Measurements from ENCODE around the gene MYH9.

Gene MYH9

DNA sequence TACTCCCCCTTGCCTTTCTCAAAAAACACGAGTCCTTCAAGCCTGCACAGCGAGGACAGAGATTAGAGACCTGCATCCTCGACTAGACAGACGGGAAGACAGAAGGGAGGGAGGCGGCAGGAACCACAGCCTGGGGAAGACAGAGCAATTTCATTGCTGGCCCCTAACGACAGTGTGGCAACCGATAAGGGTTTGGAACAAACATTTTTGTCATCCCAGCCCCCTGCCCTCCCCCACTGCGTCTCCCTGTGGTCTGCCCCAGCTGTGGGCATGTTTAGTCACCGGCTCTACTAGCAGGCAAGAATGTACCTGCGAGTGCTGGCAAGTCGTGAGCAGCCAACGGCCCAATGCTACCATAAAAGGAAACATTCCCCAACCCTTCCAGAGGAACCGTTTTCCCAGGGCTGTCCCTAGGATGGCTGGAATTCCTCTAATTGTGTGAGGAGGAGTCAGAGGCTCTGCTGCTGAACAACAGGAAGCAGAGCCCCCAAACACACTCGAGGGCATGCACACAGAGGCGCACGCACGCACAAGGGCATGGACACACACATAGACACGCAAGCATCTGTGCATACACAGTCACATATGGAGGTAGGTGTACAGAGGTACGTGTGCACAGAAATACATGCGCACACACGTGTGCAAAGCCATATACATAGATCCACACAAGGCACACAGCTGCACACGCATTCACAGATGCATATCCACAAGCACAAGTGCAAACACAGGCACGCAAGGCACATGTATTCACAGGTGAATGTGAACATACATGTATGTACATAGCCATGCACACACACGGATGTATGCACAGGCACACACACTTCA is 58.3 kb downstream of the MYH9 start:
- POLR2A ChIA-PET, result no interaction called here
- TF ChIP-seq FOXK2 (IDR thresholded peaks at IDR 0.05) (no peak), SP1 (IDR thresholded peaks at IDR 0.05) (no peak), TARDBP (IDR thresholded peaks at IDR 0.05) (no peak), BHLHE40 (IDR thresholded peaks at IDR 0.05; ENCODE audit: borderline replicate concordance) (no peak), L3MBTL2 (conservative IDR thresholded peaks at IDR 0.05) (no peak), HDGF (IDR thresholded peaks at IDR 0.05; ENCODE audit: borderline replicate concordance) (no peak), ARNT (IDR thresholded peaks at IDR 0.05) (no peak), FOXA1 (IDR thresholded peaks at IDR 0.05) (no peak), NFRKB (IDR thresholded peaks at IDR 0.05) (no peak), SUZ12 (IDR thresholded peaks at IDR 0.05) (no peak), LEF1 (IDR thresholded peaks at IDR 0.05; ENCODE audit: borderline replicate concordance) (no peak), CTBP1 (IDR thresholded peaks at IDR 0.05; ENCODE audit: borderline replicate concordance) (no peak)
- TF ChIP-seq, protein P1, sequence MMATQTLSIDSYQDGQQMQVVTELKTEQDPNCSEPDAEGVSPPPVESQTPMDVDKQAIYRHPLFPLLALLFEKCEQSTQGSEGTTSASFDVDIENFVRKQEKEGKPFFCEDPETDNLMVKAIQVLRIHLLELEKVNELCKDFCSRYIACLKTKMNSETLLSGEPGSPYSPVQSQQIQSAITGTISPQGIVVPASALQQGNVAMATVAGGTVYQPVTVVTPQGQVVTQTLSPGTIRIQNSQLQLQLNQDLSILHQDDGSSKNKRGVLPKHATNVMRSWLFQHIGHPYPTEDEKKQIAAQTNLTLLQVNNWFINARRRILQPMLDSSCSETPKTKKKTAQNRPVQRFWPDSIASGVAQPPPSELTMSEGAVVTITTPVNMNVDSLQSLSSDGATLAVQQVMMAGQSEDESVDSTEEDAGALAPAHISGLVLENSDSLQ (IDR thresholded peaks at IDR 0.05), result no peak
- no peak for DNase-seq (ENCODE audit: extremely low spot score)
- CTCF ChIA-PET, result no interaction called here

DNA sequence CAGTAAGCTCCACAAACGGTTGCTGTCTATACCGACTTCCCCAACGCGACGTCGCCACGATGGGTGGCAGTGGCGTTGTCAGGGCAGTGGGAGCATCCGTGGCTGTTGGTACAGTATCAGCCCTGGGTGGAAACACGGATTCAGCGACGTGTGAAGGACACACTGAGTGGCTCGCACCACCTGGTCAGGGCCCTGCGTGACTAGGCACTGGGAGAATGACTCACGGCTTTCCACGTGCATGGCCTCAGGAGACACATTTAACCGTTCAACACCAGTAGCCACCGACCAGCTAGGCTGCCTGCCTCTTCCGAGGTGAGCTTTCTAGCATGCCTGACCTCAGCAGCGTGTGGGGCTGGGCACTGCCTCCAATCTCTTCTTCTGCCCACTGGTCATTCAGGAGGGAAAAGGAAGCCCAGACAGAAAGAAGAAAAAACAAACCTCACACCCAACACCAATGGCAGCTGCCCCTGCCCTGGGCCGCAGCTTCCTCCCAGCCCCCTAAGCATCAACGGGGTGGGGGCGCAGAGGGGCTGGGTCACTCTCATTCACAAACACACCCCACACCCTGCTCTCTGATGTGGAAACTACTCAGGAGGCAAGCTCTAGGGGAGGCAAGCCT is 59.0 kb downstream of the MYH9 start:
- POLR2A ChIA-PET, result interaction anchor here (0.6 to 1.4 kb wide), 2 partner anchors 133 to 488 kb away, joined by 3 read pairs; no protein-coding TSS in a partner anchor
- DNase-seq (ENCODE audit: extremely low spot score), result no peak
- CTCF ChIA-PET, result no interaction called here
- TF ChIP-seq HDGF (IDR thresholded peaks at IDR 0.05; ENCODE audit: borderline replicate concordance) (no peak), TARDBP (IDR thresholded peaks at IDR 0.05) (no peak), FOXK2 (IDR thresholded peaks at IDR 0.05) (no peak), SUZ12 (IDR thresholded peaks at IDR 0.05) (no peak)

DNA sequence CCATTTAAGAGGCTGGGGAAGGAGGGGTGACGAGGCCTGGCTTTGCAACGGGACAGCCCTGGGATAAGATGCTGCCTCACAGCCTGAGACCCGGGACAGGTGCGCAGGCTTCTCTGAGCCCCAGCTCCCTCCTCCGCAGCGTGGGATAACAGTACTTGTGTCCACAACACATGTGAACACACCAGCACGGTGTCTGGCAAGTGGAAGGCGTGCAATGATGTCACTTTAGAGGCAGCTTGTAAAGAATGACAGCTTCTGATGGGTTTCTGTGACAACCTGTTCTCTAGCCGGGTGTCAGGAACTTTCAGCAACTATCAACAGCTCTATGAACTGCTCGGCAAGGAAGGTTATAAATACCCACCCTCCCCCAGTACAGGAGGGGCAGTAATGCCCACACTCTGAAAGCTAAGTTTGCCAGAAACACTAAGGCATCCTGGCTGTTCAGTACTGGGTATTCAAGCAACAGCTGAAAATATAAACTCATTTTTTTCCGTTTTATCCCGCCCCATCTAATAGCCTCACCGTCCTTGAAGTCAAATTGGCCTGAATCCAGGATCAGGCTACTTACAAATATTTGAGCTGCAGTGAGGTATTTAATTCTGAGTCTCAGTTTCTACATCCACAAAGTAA is 59.7 kb downstream of the MYH9 start:
- DNase-seq (ENCODE audit: extremely low spot score), result no peak
- TF ChIP-seq FOXM1 (IDR thresholded peaks at IDR 0.05; ENCODE audit: borderline replicate concordance) (no peak), L3MBTL2 (conservative IDR thresholded peaks at IDR 0.05) (no peak), ELF4 (IDR thresholded peaks at IDR 0.05) (no peak), BHLHE40 (IDR thresholded peaks at IDR 0.05; ENCODE audit: borderline replicate concordance) (no peak), NFRKB (IDR thresholded peaks at IDR 0.05) (no peak), CTBP1 (IDR thresholded peaks at IDR 0.05; ENCODE audit: borderline replicate concordance) (no peak), FOXK2 (IDR thresholded peaks at IDR 0.05) (no peak), HDGF (IDR thresholded peaks at IDR 0.05; ENCODE audit: borderline replicate concordance) (no peak)
- TF ChIP-seq, protein P1 (IDR thresholded peaks at IDR 0.05), result no peak
- CTCF ChIA-PET, result no interaction called here
- POLR2A ChIA-PET, result interaction anchor here (0.6 to 1.4 kb wide), 2 partner anchors 134 to 488 kb away, joined by 3 read pairs; no protein-coding TSS in a partner anchor

DNA sequence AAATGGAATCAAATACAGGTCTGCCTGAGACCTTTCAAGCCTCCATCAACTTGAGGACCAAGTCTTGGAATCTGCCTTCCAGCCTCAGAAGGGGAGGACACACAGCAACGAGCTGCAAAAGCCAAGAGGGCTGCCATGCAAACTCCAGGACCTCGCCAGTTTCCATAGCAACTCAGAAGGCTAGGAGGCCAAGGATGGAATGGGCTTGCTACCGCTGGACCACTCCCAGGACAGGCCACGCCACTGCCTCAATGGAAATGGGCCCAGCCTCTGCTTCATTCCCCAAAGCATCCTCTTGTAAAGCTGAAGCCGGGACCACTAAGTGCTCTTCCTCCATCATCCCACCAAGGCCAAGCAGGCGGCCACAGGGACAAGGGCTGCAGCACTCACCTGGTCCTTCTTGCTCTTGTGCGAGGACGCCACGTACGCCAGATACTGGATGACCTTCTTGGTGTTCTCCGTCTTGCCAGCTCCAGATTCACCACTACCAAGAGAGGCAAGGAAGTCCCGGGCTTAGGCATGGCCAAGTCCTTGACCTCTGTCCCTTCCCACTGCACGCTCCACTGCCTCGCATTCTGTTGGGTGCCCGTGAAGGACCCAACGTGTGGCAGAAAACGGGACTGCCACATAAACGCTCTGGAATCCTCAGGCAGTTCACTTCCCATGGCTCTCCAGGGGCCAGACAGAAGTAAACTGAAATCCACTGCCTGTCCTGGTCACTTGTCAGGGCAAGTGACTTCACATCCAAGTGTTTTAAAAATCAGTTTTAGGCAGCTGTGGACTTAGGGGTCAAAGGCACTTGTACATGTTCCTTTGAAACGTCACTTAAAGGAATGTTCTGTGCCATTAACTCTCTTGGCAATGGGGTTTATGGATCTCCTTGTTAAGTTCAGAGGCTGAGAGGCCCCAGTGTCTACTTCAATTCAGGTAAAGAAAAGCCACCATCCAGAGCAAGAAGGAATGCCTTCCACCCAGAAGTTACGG is 61.3 kb downstream of the MYH9 start:
- ChIA-PET POLR2A (no interaction called here), CTCF (no interaction called here)
- no peak for DNase-seq (ENCODE audit: extremely low spot score)
- TF ChIP-seq ZNF384 (IDR thresholded peaks at IDR 0.05) (no peak), ARNT (IDR thresholded peaks at IDR 0.05) (no peak), FOXM1 (IDR thresholded peaks at IDR 0.05; ENCODE audit: borderline replicate concordance) (no peak), FOXK2 (IDR thresholded peaks at IDR 0.05) (no peak), NFRKB (IDR thresholded peaks at IDR 0.05) (no peak), BHLHE40 (IDR thresholded peaks at IDR 0.05; ENCODE audit: borderline replicate concordance) (no peak), LEF1 (IDR thresholded peaks at IDR 0.05; ENCODE audit: borderline replicate concordance) (no peak), SUZ12 (IDR thresholded peaks at IDR 0.05) (no peak)

DNA sequence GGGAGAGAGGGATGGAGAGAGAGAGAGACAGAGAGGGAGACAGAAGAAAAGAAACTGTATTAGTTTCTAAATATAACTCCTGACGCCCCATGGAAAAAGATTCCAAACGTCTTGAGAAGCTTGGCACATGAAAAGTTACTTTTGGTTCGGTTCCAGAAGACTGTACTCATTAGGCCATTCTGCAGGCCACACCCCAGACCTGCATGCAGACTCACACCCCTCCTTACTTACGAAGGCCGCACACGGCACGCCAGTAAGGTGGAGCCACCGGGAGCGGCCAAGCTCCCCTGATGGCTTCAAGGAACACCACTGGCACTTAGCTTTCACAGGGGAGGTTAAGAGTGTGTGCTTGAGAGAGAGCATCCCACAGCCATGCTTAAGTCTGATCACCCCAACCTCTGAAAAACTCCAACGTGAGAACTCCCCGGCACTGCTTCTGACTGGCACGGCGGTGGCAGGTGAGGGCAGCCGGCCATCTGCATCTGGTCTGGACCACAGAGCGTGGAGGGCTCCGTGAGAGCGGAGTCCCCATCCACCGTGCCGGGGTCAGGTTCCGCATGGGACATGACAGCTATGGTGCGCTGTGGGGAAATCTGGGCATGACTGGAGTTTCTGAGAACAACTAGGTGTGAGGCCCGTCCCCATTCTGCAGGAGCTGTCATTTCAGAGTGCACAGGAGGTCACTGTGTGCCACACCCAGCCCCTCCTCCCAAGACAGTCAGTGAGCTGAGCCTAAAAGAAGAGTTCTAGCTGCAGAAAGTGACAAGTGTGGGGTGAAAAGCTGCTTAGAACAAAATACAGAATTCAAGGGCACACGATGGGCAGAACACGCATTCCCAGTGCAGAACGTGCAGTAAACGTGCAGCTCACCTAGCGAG is 62.4 kb downstream of the MYH9 start:
- DNase-seq (ENCODE audit: extremely low spot score), result no peak
- no peak for TF ChIP-seq TARDBP (IDR thresholded peaks at IDR 0.05)
- no peak for TF ChIP-seq FOXM1 (IDR thresholded peaks at IDR 0.05; ENCODE audit: borderline replicate concordance)
- no peak for TF ChIP-seq HDGF (IDR thresholded peaks at IDR 0.05; ENCODE audit: borderline replicate concordance)
- TF ChIP-seq CTBP1 (IDR thresholded peaks at IDR 0.05; ENCODE audit: borderline replicate concordance), result no peak
- no peak for TF ChIP-seq SP1 (IDR thresholded peaks at IDR 0.05)
- no peak for TF ChIP-seq ZNF384 (IDR thresholded peaks at IDR 0.05)
- TF ChIP-seq L3MBTL2 (conservative IDR thresholded peaks at IDR 0.05), result no peak
- no peak for TF ChIP-seq SUZ12 (IDR thresholded peaks at IDR 0.05)
- no peak for TF ChIP-seq BHLHE40 (IDR thresholded peaks at IDR 0.05; ENCODE audit: borderline replicate concordance)
- no peak for TF ChIP-seq ARNT (IDR thresholded peaks at IDR 0.05)
- no peak for TF ChIP-seq LEF1 (IDR thresholded peaks at IDR 0.05; ENCODE audit: borderline replicate concordance)
- no peak for TF ChIP-seq FOXA1 (IDR thresholded peaks at IDR 0.05)
- TF ChIP-seq ELF4 (IDR thresholded peaks at IDR 0.05), result no peak
- no peak for TF ChIP-seq FOXK2 (IDR thresholded peaks at IDR 0.05)
- TF ChIP-seq, protein P1 (IDR thresholded peaks at IDR 0.05), result no peak
- ChIA-PET POLR2A (no interaction called here), CTCF (no interaction called here)

Measured in HEK293T (cell line).